MM.1S (cell line): ENCODE data around the gene ZIC5.

Experiments used
- DNase-seq: peaks from one replicate; pipeline ENCODE4 v3.0.0-alpha.2; 2015
- H2AFZ ChIP-seq: fragments of 300-600 bp; sonication (generic); 2 replicates; pipeline ENCODE4 v1.6.0; 2016; ENCODE audit warnings: antibody characterized with exemption, low read length
- H3F3A ChIP-seq: fragments of 300-600 bp; sonication (generic); 2 replicates; pipeline ENCODE4 v1.6.1; 2016; ENCODE audit warnings: mild to moderate bottlenecking, antibody characterized with exemption, low read length, moderate library complexity, mixed read lengths; ENCODE audit not compliant: insufficient read depth
- H3K27ac ChIP-seq: fragments of 300-600 bp; sonication (generic); 2 replicates; pipeline ENCODE4 v1.5.1; 2016; ENCODE audit warnings: mild to moderate bottlenecking, low read length
- H3K27me3 ChIP-seq: fragments of 300-600 bp; sonication (generic); replicated peaks from 2 replicates; pipeline ENCODE4 v1.6.0; 2016; ENCODE audit warnings: low read length; ENCODE audit not compliant: insufficient read depth
- H3K36me3 ChIP-seq: fragments of 300-600 bp; sonication (generic); replicated peaks from 2 replicates; pipeline ENCODE4 v1.6.1; 2016; ENCODE audit warnings: mild to moderate bottlenecking, low read length, mixed read lengths; ENCODE audit not compliant: insufficient read depth
- H3K4me1 ChIP-seq: fragments of 300-600 bp; sonication (generic); 2 replicates; pipeline ENCODE4 v1.6.1; 2016; ENCODE audit warnings: low read length, mixed read lengths
- H3K4me2 ChIP-seq: fragments of 300-600 bp; sonication (generic); 2 replicates; pipeline ENCODE4 v1.6.0; 2016; ENCODE audit warnings: low read depth, low read length
- H3K4me3 ChIP-seq: fragments of 300-600 bp; sonication (generic); 2 replicates; pipeline ENCODE4 v1.5.1; 2016; ENCODE audit warnings: low read length, mixed read lengths
- H3K79me2 ChIP-seq: fragments of 300-600 bp; sonication (generic); 2 replicates; pipeline ENCODE4 v1.6.1; 2016; ENCODE audit warnings: mixed run types, low read length, mixed read lengths
- H3K9ac ChIP-seq: fragments of 300-600 bp; sonication (generic); 2 replicates; pipeline ENCODE4 v1.6.1; 2016; ENCODE audit warnings: low read length, mixed read lengths
- H3K9me2 ChIP-seq: fragments of 300-600 bp; sonication (generic); replicated peaks from 2 replicates; pipeline ENCODE4 v1.6.1; 2016; ENCODE audit warnings: mild to moderate bottlenecking, low read length, mixed read lengths; ENCODE audit not compliant: insufficient read depth
- H3K9me3 ChIP-seq: fragments of 300-600 bp; sonication (generic); replicated peaks from 2 replicates; pipeline ENCODE4 v1.6.1; 2016; ENCODE audit warnings: mild to moderate bottlenecking, low read length, mixed read lengths; ENCODE audit not compliant: insufficient read depth
- H4K20me1 ChIP-seq: fragments of 300-600 bp; sonication (generic); 2 replicates; pipeline ENCODE4 v1.6.1; 2016; ENCODE audit warnings: mild to moderate bottlenecking, low read length, moderate library complexity, mixed read lengths; ENCODE audit not compliant: insufficient read depth
- CTCF ChIP-seq: fragments of 300-600 bp; sonication (generic); IDR thresholded peaks from 2 replicates; pipeline ENCODE4 v1.5.1; 2016; ENCODE audit warnings: antibody characterized with exemption, low read length, mixed read lengths
- EZH2 ChIP-seq: fragments of 300-600 bp; sonication (generic); optimal IDR thresholded peaks from 2 replicates; pipeline ENCODE3; 2017; ENCODE audit warnings: low read depth, mild to moderate bottlenecking, antibody characterized with exemption, low read length, mixed read lengths
- EZH2phosphoT487 ChIP-seq: fragments of 300-600 bp; sonication (generic); IDR thresholded peaks from 2 replicates; pipeline ENCODE4 v1.6.1; 2018; ENCODE audit warnings: antibody characterized with exemption, low read length

ZIC5 gene

GRCh38 chr13:99977334-99977911, 5.9 kb upstream of the ZIC5 start:
- Histone ChIP-seq H2AFZ (no peak overlapping the region), H3K9me2 (no peaks in the 10 kb centered on the region), H3K9ac (no peak overlapping the region), H3K27me3 (peaks cover 38% of the 10 kb centered on the region), H3F3A (no peaks in the 10 kb centered on the region), H3K4me3 (no peak overlapping the region), H3K79me2 (no peaks in the 10 kb centered on the region), H3K27ac (no peak overlapping the region), H3K4me2 (no peak overlapping the region), H3K36me3 (no peaks in the 10 kb centered on the region), H3K4me1 (no peaks in the 10 kb centered on the region), H3K9me3 (no peaks in the 10 kb centered on the region), H4K20me1 (no peaks in the 10 kb centered on the region)
- TF ChIP-seq EZH2 (no peak), CTCF (no peak), EZH2phosphoT487 (no peak)
- DNase-seq: no peak

DNA sequence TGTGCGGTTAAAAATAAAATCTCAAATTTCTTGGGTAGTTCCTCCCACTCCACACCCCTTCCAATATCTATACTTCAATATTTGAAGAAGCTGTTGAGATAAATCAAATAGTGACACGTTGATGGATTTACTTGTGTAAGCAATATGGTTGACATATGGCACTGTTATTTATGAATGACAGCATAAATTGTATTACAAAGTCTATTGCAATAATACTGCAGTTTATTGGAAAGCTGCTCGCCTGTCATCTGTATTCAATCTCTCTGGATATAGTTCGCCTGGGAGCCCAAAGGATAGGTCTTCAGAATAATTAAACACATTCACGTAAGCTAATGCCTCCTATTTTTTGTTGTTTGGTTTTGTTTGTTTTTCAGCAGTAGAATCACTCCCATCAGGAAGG, 5.0 kb upstream of the ZIC5 start:
- Histone ChIP-seq H3K9me2 (no peaks in the 10 kb centered on the region), H2AFZ (no peak overlapping the region), H3K27ac (no peak overlapping the region), H3F3A (no peaks in the 10 kb centered on the region), H3K9me3 (no peaks in the 10 kb centered on the region), H3K27me3 (peaks cover 38% of the 10 kb centered on the region), H3K36me3 (no peaks in the 10 kb centered on the region), H3K4me2 (no peak overlapping the region), H3K9ac (no peak overlapping the region), H3K4me3 (no peak overlapping the region), H3K79me2 (no peaks in the 10 kb centered on the region), H3K4me1 (no peaks in the 10 kb centered on the region), H4K20me1 (no peaks in the 10 kb centered on the region)
- TF ChIP-seq CTCF (no peak), EZH2 (no peak), EZH2phosphoT487 (no peak)
- no peak for DNase-seq

DNA sequence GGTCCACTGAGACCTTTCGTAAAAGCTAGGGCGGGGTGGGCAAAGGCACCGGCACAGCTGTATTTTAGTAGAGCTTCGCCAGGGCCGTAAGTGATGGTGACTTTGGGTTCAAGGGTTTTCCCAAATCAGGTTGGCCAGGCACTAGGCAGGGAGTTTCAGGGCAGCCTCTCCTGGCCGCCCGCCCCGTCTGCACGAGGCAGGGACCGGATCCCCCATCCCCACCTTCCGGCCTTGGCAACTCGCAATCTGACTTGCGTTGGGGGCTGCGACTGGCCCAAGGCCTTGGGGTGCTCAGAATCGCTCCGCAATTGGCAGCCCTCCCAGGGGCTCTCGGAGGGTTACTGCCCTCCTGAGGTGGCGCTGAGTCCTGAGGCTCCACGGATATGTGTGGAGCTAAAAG, 4.1 kb upstream of the ZIC5 start:
- Histone ChIP-seq H3K4me2 (no peak overlapping the region), H3K27me3 (peaks cover 38% of the 10 kb centered on the region), H3K4me3 (no peak overlapping the region), H3K9ac (no peak overlapping the region), H3K4me1 (no peaks in the 10 kb centered on the region), H3K79me2 (no peaks in the 10 kb centered on the region), H3F3A (no peaks in the 10 kb centered on the region), H3K36me3 (no peaks in the 10 kb centered on the region), H3K27ac (no peak overlapping the region), H2AFZ (no peak overlapping the region), H3K9me3 (no peaks in the 10 kb centered on the region), H3K9me2 (no peaks in the 10 kb centered on the region), H4K20me1 (no peaks in the 10 kb centered on the region)
- no peak for DNase-seq
- TF ChIP-seq CTCF (no peak), EZH2 (no peak), EZH2phosphoT487 (no peak)
